Mesendoderm (in vitro differentiated cells): ENCODE measurements around the gene HSPA8.
A peak's percentile ranks its signal among the peaks of the same experiment; 100 is the strongest.

Experiments
- DNase-seq: peaks from one replicate; pipeline ENCODE4 v3.0.0; 2013
- H2AK5ac ChIP-seq: 2 replicates; pipeline ENCODE4 v1.6.1; 2013; ENCODE audit warnings: low read length, inconsistent platforms
- H2BK120ac ChIP-seq: 2 replicates; pipeline ENCODE4 v1.6.1; 2013; ENCODE audit warnings: low read depth, mild to moderate bottlenecking, low read length, moderate library complexity, mixed read lengths
- H2BK15ac ChIP-seq: replicated peaks from 2 replicates; pipeline ENCODE4 v1.6.1; 2013; ENCODE audit warnings: low read depth, mild to moderate bottlenecking, moderate library complexity
- H2BK5ac ChIP-seq: 2 replicates; pipeline ENCODE4 v1.6.1; 2013; ENCODE audit warnings: low read length, inconsistent platforms
- H3K18ac ChIP-seq: 2 replicates; pipeline ENCODE4 v1.6.1; 2013; ENCODE audit warnings: mild to moderate bottlenecking, low read length, mixed read lengths
- H3K23ac ChIP-seq: one replicate; pipeline ENCODE4 v1.6.1; 2013; ENCODE audit warnings: low read length
- H3K27ac ChIP-seq: 2 replicates; pipeline ENCODE4 v1.5.1; 2013; ENCODE audit warnings: low read depth, mild to moderate bottlenecking, inconsistent platforms, low read length, moderate library complexity
- H3K27me3 ChIP-seq: 2 replicates; pipeline ENCODE4 v1.6.1; 2013; ENCODE audit warnings: low read length, control low read depth, mild to moderate bottlenecking, inconsistent platforms; ENCODE audit not compliant: insufficient read depth, poor library complexity
- H3K36me3 ChIP-seq: 2 replicates; pipeline ENCODE4 v1.6.1; 2013; ENCODE audit warnings: low read length, inconsistent platforms; ENCODE audit not compliant: control insufficient read depth, insufficient read depth
- H3K4ac ChIP-seq: one replicate; pipeline ENCODE4 v1.6.1; 2013; ENCODE audit warnings: low read depth, mild to moderate bottlenecking, low read length, moderate library complexity
- H3K4me1 ChIP-seq: 2 replicates; pipeline ENCODE4 v1.6.1; 2013; ENCODE audit warnings: low read depth, low read length, inconsistent platforms; ENCODE audit not compliant: control insufficient read depth
- H3K4me2 ChIP-seq: 2 replicates; pipeline ENCODE4 v1.6.1; 2013; ENCODE audit warnings: low read length
- H3K4me3 ChIP-seq: 2 replicates; pipeline ENCODE4 v1.5.1; 2013; ENCODE audit warnings: mild to moderate bottlenecking, low read length
- H3K56ac ChIP-seq: one replicate; pipeline ENCODE4 v1.6.1; 2013; ENCODE audit warnings: low read length
- H3K79me1 ChIP-seq: 2 replicates; pipeline ENCODE4 v1.6.1; 2013; ENCODE audit warnings: low read length, inconsistent platforms
- H3K79me2 ChIP-seq: 2 replicates; pipeline ENCODE4 v1.6.1; 2013; ENCODE audit warnings: mild to moderate bottlenecking, low read length; ENCODE audit not compliant: control insufficient read depth, insufficient read depth
- H3K9ac ChIP-seq: 2 replicates; pipeline ENCODE4 v1.6.1; 2013; ENCODE audit warnings: low read length, inconsistent platforms
- H4K5ac ChIP-seq: one replicate; pipeline ENCODE4 v1.6.1; 2013; ENCODE audit warnings: low read length
- H4K8ac ChIP-seq: one replicate; pipeline ENCODE4 v1.6.1; 2013; ENCODE audit warnings: low read depth, mild to moderate bottlenecking, control low read depth, low read length, moderate library complexity
- WGBS: extraction: QIAGEN DNeasy Blood & Tissue Kit; methylation state at CpG from one replicate; pipeline ENCODE4 v1.1.7; 2013; ENCODE audit warnings: low lambda C conversion rate, missing lambda C conversion rate; ENCODE audit not compliant: insufficient coverage; ENCODE audit errors: extremely low coverage; 5-methylcytosine and 5-hydroxymethylcytosine counted together

The HSPA8 gene

DNA sequence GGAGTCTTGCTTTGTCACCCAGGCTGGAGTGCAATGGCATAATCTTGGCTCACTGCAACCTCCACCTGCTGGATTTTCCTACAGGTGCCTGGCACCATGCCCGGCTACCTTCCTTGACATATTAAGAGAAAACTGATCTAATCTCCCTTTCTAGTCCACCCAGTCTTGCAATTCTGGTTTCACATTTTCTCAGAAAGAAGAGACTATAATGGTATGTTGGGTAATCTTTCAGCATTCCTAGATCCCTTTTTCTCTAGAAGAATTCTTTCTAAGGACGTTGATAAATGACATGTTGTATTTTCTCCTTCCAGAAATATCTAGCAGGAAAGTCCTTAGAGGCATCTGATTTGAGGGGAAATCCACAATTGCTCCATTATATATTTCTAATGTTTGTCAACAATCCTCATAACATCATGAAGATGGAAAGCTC lies 10.4 kb upstream of the HSPA8 start:
- no peaks in the 10 kb centered on the region for H3K36me3 ChIP-seq
- no CpG with 5 or more reads among the region's 2 CpGs for WGBS
- H4K5ac ChIP-seq = no peak overlapping the region

DNA sequence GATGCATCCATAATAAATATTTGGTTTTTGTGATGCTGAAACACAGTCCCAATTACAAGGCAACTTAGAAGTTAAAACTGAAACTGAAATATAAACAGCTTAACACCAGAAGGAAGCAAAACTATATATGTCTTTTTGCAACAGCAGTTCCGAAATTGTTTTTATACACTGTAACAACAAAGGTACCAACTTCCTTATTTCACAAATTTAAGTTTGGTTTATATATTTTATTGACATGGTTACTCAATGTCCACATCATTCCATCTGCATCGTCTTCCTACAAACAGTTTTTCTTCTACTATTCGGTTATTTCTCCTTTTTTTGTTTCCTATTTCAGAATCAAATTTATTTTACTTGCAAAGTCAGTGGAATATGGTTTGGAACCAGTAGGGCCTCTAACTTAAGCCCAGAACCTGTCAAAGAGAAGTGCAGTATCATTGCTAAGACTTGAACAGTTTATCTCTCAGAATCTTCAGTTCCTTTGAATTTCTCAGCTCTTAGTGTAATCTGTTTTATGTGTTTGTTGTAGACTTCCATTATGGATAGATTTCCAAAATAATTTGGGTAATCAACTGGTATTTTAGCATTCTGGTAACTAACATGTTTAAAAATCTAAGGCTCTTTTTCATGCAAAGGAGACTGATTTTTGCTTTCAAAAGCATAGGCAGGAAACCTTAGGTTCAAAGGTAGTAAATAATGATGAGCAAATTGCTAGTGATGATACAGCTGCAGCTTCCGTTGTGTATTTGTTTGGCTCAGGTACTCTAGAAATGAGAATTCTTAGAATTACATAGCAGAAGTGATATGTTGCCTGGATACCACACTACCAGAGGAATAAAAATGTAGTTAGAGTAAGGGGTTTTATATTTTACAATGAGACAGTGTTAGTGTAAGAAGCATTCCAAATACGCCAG lies 8.2 kb upstream of the HSPA8 start:
- Histone ChIP-seq H4K5ac (no peak overlapping the region), H3K4me1 (no peaks in the 10 kb centered on the region), H3K23ac (no peak overlapping the region), H3K4ac (no peak overlapping the region), H3K27ac (no peak overlapping the region), H2BK15ac (no peak overlapping the region), H3K79me2 (no peaks in the 10 kb centered on the region), H3K79me1 (no peaks in the 10 kb centered on the region), H4K8ac (no peak overlapping the region), H3K9ac (no peak overlapping the region), H2BK120ac (no peak overlapping the region), H3K36me3 (no peaks in the 10 kb centered on the region), H2AK5ac (no peak overlapping the region), H3K4me3 (no peak overlapping the region), H3K56ac (no peak overlapping the region), H3K4me2 (no peak overlapping the region), H3K18ac (no peak overlapping the region), H2BK5ac (no peak overlapping the region), H3K27me3 (no peaks in the 10 kb centered on the region)
- no peak for DNase-seq
- WGBS = no CpG with 5 or more reads among the region's 5 CpGs

More for the DNA sequence above, 10.4 kb upstream of the HSPA8 start:
- H2BK120ac ChIP-seq = no peak overlapping the region
- no peaks in the 10 kb centered on the region for H3K4me1 ChIP-seq
- H4K8ac ChIP-seq = no peak overlapping the region
- H3K56ac ChIP-seq = no peak overlapping the region
- no peak overlapping the region for H3K4me2 ChIP-seq
- no peak overlapping the region for H3K4ac ChIP-seq
- no peak for DNase-seq
- H3K23ac ChIP-seq = no peak overlapping the region
- H2BK5ac ChIP-seq = no peak overlapping the region
- H2BK15ac ChIP-seq = no peak overlapping the region
- no peak overlapping the region for H2AK5ac ChIP-seq
- H3K27me3 ChIP-seq = no peaks in the 10 kb centered on the region
- H3K79me1 ChIP-seq = no peaks in the 10 kb centered on the region
- no peak overlapping the region for H3K9ac ChIP-seq
- no peak overlapping the region for H3K18ac ChIP-seq
- H3K27ac ChIP-seq = no peak overlapping the region
- no peak overlapping the region for H3K4me3 ChIP-seq
- no peaks in the 10 kb centered on the region for H3K79me2 ChIP-seq

DNA sequence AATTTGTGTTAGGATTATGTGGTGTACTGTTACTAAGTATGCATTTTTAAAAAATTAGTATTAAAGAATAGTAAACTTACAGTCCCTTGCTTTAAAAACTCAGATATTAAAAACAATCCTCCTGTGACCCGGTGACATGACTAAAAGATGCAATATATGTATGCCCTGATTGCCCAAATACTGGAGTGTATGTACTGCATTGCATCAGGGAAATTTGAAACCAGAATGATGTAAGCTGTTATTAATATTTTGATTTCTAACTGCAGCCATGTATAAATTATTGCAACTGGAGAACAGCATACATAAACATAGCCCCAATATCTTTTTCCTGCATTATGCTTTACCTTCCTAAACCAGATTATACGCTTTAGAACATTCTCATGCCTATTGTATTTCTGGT lies 3.7 kb upstream of the HSPA8 start:
- H2BK120ac ChIP-seq = no peak overlapping the region
- H3K4ac ChIP-seq = no peak overlapping the region
- H3K4me3 ChIP-seq = no peak overlapping the region
- H4K5ac ChIP-seq = no peak overlapping the region
- H3K36me3 ChIP-seq = peaks cover under 1% of the 10 kb centered on the region
- peak overlapping the region; percentile 28 for H4K8ac ChIP-seq
- H3K27ac ChIP-seq = no peak overlapping the region
- no peak overlapping the region for H2BK5ac ChIP-seq
- H2BK15ac ChIP-seq = no peak overlapping the region
- no peak overlapping the region for H3K56ac ChIP-seq
- H3K9ac ChIP-seq = no peak overlapping the region
- no peak overlapping the region for H2AK5ac ChIP-seq
- H3K18ac ChIP-seq = no peak overlapping the region
- no peaks in the 10 kb centered on the region for H3K79me1 ChIP-seq
- peaks cover 14% of the 10 kb centered on the region for H3K79me2 ChIP-seq
- H3K27me3 ChIP-seq = no peaks in the 10 kb centered on the region
- no peak overlapping the region for H3K4me2 ChIP-seq
- H3K4me1 ChIP-seq = peaks cover 2% of the 10 kb centered on the region
- no peak overlapping the region for H3K23ac ChIP-seq
- WGBS = no CpG with 5 or more reads among the region's 2 CpGs
- no peak for DNase-seq

DNA sequence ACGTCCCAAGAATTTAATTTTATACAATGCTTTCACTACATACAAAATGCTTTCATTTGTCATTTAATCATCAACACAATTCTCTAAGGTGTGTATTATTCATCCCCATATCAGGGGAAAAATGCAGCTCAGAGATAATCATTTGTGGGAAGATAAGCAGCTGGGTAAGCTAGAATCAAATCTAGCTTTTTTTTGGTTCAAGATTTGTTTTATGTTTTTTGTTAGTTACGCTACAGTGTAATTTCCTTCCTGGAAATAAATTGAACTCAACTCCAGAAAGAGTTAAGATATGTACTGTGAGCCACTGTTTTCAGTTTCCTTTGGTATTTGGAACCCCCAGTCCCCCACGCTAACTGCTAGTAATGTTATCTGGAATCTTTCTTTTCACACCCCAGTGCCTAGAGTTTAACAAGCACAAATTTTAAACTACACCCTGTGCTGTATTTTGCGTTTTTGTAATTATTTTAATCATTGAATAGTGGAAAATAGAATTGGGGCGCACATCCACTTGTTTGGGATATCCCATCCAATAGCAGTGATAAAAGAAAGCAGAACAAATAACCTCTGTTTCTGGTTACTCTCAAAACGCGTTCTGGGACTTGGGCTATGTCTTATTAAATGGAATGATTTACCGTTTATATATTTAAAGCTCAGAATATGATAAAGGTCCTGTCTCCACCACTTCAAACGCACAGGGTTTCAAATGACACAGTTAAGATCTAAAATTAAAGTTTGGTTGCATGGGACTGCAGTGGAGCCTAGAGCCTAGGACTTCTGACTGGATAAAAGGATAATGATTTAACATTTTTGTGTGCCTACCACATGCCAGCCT lies 2.1 kb upstream of the HSPA8 start:
- Histone ChIP-seq H3K18ac (no peak overlapping the region), H3K56ac (peak overlapping the region; percentile 97), H3K27ac (no peak overlapping the region), H3K27me3 (no peaks in the 10 kb centered on the region), H2BK120ac (no peak overlapping the region), H3K4me3 (no peak overlapping the region), H4K5ac (no peak overlapping the region), H3K79me2 (peaks cover 30% of the 10 kb centered on the region), H2BK15ac (no peak overlapping the region), H4K8ac (no peak overlapping the region), H3K4ac (no peak overlapping the region), H2AK5ac (no peak overlapping the region), H3K4me2 (no peak overlapping the region), H3K4me1 (peaks cover 2% of the 10 kb centered on the region), H3K23ac (no peak overlapping the region), H2BK5ac (no peak overlapping the region), H3K36me3 (peaks cover 13% of the 10 kb centered on the region), H3K9ac (peak overlapping the region; percentile 96), H3K79me1 (no peaks in the 10 kb centered on the region)
- no CpG with 5 or more reads among the region's 9 CpGs for WGBS
- peak; percentile 30 for DNase-seq

DNA sequence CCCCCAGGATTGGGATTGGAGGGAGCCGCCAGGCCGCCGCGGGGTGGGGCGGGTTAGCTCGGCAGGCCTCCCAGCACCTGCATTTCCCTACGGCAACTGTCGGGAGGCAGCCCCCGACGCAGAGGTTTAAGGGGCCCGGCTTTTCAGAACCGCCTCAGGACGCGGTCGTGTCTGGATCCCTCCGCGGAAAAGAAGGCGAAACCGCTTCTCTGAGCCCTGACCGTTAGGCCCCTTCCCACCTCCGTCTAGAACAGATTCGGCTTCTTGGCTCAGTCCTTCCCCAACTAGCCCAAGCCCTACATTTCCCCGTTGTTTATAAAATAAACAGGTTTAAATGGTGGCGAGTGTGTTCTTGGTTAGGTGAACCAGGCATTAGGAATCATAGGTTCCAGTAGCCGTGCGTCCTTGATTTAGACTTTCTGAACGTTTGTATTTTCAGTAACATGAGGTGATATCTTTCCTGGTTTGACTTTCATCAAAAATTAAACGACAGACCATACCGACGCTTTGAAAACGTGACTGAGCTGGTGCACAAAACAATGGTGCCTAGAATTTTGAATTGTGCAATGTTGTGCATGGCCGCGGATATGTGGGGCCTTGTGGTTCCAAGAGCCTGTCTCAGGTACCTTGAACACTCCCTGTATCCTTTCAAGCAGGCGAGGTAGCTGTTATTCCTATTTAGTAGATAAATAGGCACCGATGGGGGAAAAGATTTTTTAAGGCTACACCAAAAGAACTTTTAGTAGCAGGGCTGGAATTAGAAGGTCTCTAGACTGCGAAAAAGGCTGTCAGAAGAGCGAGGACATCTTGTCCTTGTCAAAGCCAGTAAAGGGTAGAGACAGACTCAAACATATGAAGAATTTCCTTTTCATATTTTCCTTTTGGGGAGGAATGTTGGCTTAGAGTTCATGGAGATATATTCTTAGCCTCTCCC lies 1.2 kb upstream of the HSPA8 start:
- Histone ChIP-seq H3K9ac (peak overlapping the region; percentile 96), H2BK5ac (peak overlapping the region; percentile 94), H4K5ac (no peak overlapping the region), H3K23ac (peak overlapping the region; percentile 85), H2AK5ac (no peak overlapping the region), H2BK120ac (peak overlapping the region; percentile 95), H3K79me2 (peaks cover 37% of the 10 kb centered on the region), H3K56ac (peak overlapping the region; percentile 97), H3K27ac (peak overlapping the region; percentile 99), H3K4me1 (peaks cover 2% of the 10 kb centered on the region), H3K4ac (peak overlapping the region; percentile 94), H3K4me2 (peak overlapping the region; percentile 6), H4K8ac (peak overlapping the region; percentile 98), H3K36me3 (peaks cover 22% of the 10 kb centered on the region), H2BK15ac (no peak overlapping the region), H3K4me3 (peak overlapping the region; percentile 76), H3K79me1 (no peaks in the 10 kb centered on the region), H3K27me3 (no peaks in the 10 kb centered on the region), H3K18ac (peak overlapping the region; percentile 94)
- peak; percentile 72 for DNase-seq
- WGBS = no CpG with 5 or more reads among the region's 37 CpGs
